Measurements from ENCODE around the gene SLCO2A1.

Gene SLCO2A1

GRCh38 chr3:134057006-134057653 lies 27.4 kb upstream of the SLCO2A1 start:
- no peak for DNase-seq (ENCODE audit: extremely low spot score)
- CTCF ChIA-PET = no interaction called here
- POLR2A ChIA-PET = no interaction called here
- TF ChIP-seq SP1 (IDR thresholded peaks at IDR 0.05) (no peak), FOXA1 (IDR thresholded peaks at IDR 0.05) (no peak), ZNF384 (IDR thresholded peaks at IDR 0.05) (no peak), PKNOX1 (IDR thresholded peaks at IDR 0.05) (no peak), L3MBTL2 (conservative IDR thresholded peaks at IDR 0.05) (no peak), ELF4 (IDR thresholded peaks at IDR 0.05) (no peak), HDGF (IDR thresholded peaks at IDR 0.05; ENCODE audit: borderline replicate concordance) (no peak), FOXK2 (IDR thresholded peaks at IDR 0.05) (no peak), TARDBP (IDR thresholded peaks at IDR 0.05) (no peak), SUZ12 (IDR thresholded peaks at IDR 0.05) (no peak), BHLHE40 (IDR thresholded peaks at IDR 0.05; ENCODE audit: borderline replicate concordance) (no peak), CTBP1 (IDR thresholded peaks at IDR 0.05; ENCODE audit: borderline replicate concordance) (no peak), ARNT (IDR thresholded peaks at IDR 0.05) (no peak), LEF1 (IDR thresholded peaks at IDR 0.05; ENCODE audit: borderline replicate concordance) (no peak), FOXM1 (IDR thresholded peaks at IDR 0.05; ENCODE audit: borderline replicate concordance) (no peak), NFRKB (IDR thresholded peaks at IDR 0.05) (no peak)

- ChIA-PET CTCF (no interaction called here), POLR2A (no interaction called here)
- TF ChIP-seq PKNOX1 (IDR thresholded peaks at IDR 0.05) (no peak), NFRKB (IDR thresholded peaks at IDR 0.05) (no peak), FOXK2 (IDR thresholded peaks at IDR 0.05) (no peak), FOXA1 (IDR thresholded peaks at IDR 0.05) (no peak), ELF4 (IDR thresholded peaks at IDR 0.05) (no peak), SP1 (IDR thresholded peaks at IDR 0.05) (no peak), FOXM1 (IDR thresholded peaks at IDR 0.05; ENCODE audit: borderline replicate concordance) (no peak), L3MBTL2 (conservative IDR thresholded peaks at IDR 0.05) (no peak), LEF1 (IDR thresholded peaks at IDR 0.05; ENCODE audit: borderline replicate concordance) (no peak), HDGF (IDR thresholded peaks at IDR 0.05; ENCODE audit: borderline replicate concordance) (no peak)
These were observed 26.8 kb upstream of the SLCO2A1 start for GRCh38 chr3:134056464-134056891.

GRCh38 chr3:134055661-134056060 lies 25.9 kb upstream of the SLCO2A1 start:
- no peak for DNase-seq (ENCODE audit: extremely low spot score)
- ChIA-PET POLR2A (no interaction called here), CTCF (no interaction called here)
- TF ChIP-seq ZNF384 (IDR thresholded peaks at IDR 0.05) (no peak), CTBP1 (IDR thresholded peaks at IDR 0.05; ENCODE audit: borderline replicate concordance) (no peak), FOXA1 (IDR thresholded peaks at IDR 0.05) (no peak), ELF4 (IDR thresholded peaks at IDR 0.05) (no peak), HDGF (IDR thresholded peaks at IDR 0.05; ENCODE audit: borderline replicate concordance) (no peak), SUZ12 (IDR thresholded peaks at IDR 0.05) (no peak), ARNT (IDR thresholded peaks at IDR 0.05) (no peak), FOXK2 (IDR thresholded peaks at IDR 0.05) (no peak), SP1 (IDR thresholded peaks at IDR 0.05) (no peak), TARDBP (IDR thresholded peaks at IDR 0.05) (no peak), LEF1 (IDR thresholded peaks at IDR 0.05; ENCODE audit: borderline replicate concordance) (no peak), PKNOX1 (IDR thresholded peaks at IDR 0.05) (no peak), BHLHE40 (IDR thresholded peaks at IDR 0.05; ENCODE audit: borderline replicate concordance) (no peak), FOXM1 (IDR thresholded peaks at IDR 0.05; ENCODE audit: borderline replicate concordance) (no peak), L3MBTL2 (conservative IDR thresholded peaks at IDR 0.05) (no peak), NFRKB (IDR thresholded peaks at IDR 0.05) (no peak)

More at GRCh38 chr3:134056464-134056891, 26.8 kb upstream of the SLCO2A1 start:
- no peak for DNase-seq (ENCODE audit: extremely low spot score)

GRCh38 chr3:134054881-134055280 lies 25.2 kb upstream of the SLCO2A1 start:
- no peak for TF ChIP-seq LEF1 (IDR thresholded peaks at IDR 0.05; ENCODE audit: borderline replicate concordance)
- TF ChIP-seq FOXA1 (IDR thresholded peaks at IDR 0.05) = no peak
- no peak for TF ChIP-seq BHLHE40 (IDR thresholded peaks at IDR 0.05; ENCODE audit: borderline replicate concordance)
- no peak for TF ChIP-seq ARNT (IDR thresholded peaks at IDR 0.05)
- TF ChIP-seq CTBP1 (IDR thresholded peaks at IDR 0.05; ENCODE audit: borderline replicate concordance) = no peak
- TF ChIP-seq L3MBTL2 (conservative IDR thresholded peaks at IDR 0.05) = no peak
- TF ChIP-seq TARDBP (IDR thresholded peaks at IDR 0.05) = no peak
- TF ChIP-seq FOXM1 (IDR thresholded peaks at IDR 0.05; ENCODE audit: borderline replicate concordance) = no peak
- TF ChIP-seq SP1 (IDR thresholded peaks at IDR 0.05) = no peak
- no peak for TF ChIP-seq HDGF (IDR thresholded peaks at IDR 0.05; ENCODE audit: borderline replicate concordance)
- TF ChIP-seq SUZ12 (IDR thresholded peaks at IDR 0.05) = no peak
- TF ChIP-seq PKNOX1 (IDR thresholded peaks at IDR 0.05) = no peak
- no peak for TF ChIP-seq FOXK2 (IDR thresholded peaks at IDR 0.05)
- TF ChIP-seq ELF4 (IDR thresholded peaks at IDR 0.05) = no peak
- TF ChIP-seq ZNF384 (IDR thresholded peaks at IDR 0.05) = no peak
- no peak for TF ChIP-seq NFRKB (IDR thresholded peaks at IDR 0.05)
- ChIA-PET POLR2A (no interaction called here), CTCF (no interaction called here)
- DNase-seq (ENCODE audit: extremely low spot score) = no peak

GRCh38 chr3:134054231-134054630 lies 24.5 kb upstream of the SLCO2A1 start:
- ChIA-PET POLR2A (no interaction called here), CTCF (no interaction called here)
- TF ChIP-seq ELF4 (IDR thresholded peaks at IDR 0.05) (no peak), NFRKB (IDR thresholded peaks at IDR 0.05) (no peak)
- no peak for DNase-seq (ENCODE audit: extremely low spot score)

Measured in HEK293T (cell line).